GM12878 (cell line): ENCODE results near the gene C1orf174.

Experiments used
- ELK1 ChIP-seq: IDR thresholded peaks from 2 replicates; pipeline ENCODE4 v1.6.1; 2012; ENCODE audit warnings: low read depth, low read length, improper control_type of control experiment
- IKZF1 ChIP-seq: fragments of 450-650 bp; conservative IDR thresholded peaks from 2 replicates; pipeline ENCODE4 v1.6.1; 2017; ENCODE audit warnings: antibody characterized with exemption, mild to moderate bottlenecking

GRCh38 chr1:3926956-3927355 lies 26.9 kb upstream of the C1orf174 start:
- TF ChIP-seq ELK1 (no peak), IKZF1 (no peak)
